PC-9 (cell line): ENCODE data around the gene GH2.
"Not testable (repeated sequence)": the region's sequence is repeated elsewhere in the genome, so short reads cannot be mapped to it uniquely, and the experiment has no call there.

Experiments
- EZH2 ChIP-seq: fragments of 200-600 bp; sonication (generic); IDR thresholded peaks from 2 replicates; pipeline ENCODE4 v1.8.0; 2017; ENCODE audit warnings: antibody characterized with exemption, low read depth
- TF ChIP-seq, protein P1 (sequence below): fragments of 200-600 bp; sonication (generic); conservative IDR thresholded peaks from 2 replicates; pipeline ENCODE4 v1.6.1; 2017; ENCODE audit warnings: mixed run types, antibody characterized with exemption, mild to moderate bottlenecking, moderate library complexity

DNA sequence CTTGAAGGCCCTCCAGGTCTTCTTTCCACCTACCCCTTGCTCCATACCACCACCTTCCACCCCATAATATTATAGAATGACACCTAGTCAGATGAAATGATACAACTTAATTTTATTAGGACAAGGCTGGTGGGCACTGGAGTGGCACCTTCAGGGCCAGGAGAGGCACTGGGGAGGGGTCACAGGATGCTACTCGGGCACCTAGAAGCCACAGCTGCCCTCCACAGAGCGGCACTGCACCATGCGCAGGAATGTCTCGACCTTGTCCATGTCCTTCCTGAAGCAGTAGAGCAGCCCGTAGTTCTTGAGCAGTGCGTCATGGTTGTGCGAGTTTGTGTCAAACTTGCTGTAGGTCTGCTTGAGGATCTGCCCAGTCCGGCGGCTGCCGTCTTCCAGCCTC lies 13.1 kb upstream of the GH2 start:
- TF ChIP-seq, protein P1, sequence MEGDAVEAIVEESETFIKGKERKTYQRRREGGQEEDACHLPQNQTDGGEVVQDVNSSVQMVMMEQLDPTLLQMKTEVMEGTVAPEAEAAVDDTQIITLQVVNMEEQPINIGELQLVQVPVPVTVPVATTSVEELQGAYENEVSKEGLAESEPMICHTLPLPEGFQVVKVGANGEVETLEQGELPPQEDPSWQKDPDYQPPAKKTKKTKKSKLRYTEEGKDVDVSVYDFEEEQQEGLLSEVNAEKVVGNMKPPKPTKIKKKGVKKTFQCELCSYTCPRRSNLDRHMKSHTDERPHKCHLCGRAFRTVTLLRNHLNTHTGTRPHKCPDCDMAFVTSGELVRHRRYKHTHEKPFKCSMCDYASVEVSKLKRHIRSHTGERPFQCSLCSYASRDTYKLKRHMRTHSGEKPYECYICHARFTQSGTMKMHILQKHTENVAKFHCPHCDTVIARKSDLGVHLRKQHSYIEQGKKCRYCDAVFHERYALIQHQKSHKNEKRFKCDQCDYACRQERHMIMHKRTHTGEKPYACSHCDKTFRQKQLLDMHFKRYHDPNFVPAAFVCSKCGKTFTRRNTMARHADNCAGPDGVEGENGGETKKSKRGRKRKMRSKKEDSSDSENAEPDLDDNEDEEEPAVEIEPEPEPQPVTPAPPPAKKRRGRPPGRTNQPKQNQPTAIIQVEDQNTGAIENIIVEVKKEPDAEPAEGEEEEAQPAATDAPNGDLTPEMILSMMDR, result not testable (repeated sequence)
- TF ChIP-seq EZH2, result not testable (repeated sequence)
